HCT116 (cell line): ENCODE data around the gene TPM4. TPM values are rescaled to one million over a fixed set of nuclear protein-coding genes. Genes with fewer than 3 reads are reported as not detected.
A peak's percentile ranks its signal among the peaks of the same experiment; 100 is the strongest.

ENCODE experiments used
- ATAC-seq: fragments of 200-7000 bp; cut with Tn5 transposase; 2 replicates; pipeline ENCODE4 v1.9.1; 2020; ENCODE audit warnings: mild to moderate bottlenecking, moderate library complexity
- BruUV-seq: library from RNA; stranded (reverse); fragments of 400-500 nt; replicated peaks from 2 replicates; lab custom pipeline; 2021; lab: Mats Ljungman, UMichigan
- CTCF ChIA-PET: fragments of 300-600 bp; sonication (Branson Sonifier 250); formaldehyde crosslinking; loops from one replicate; lab custom pipeline; 2021; ENCODE audit warnings: antibody characterized with exemption; lab: Charles Lee
- POLR2A ChIA-PET: fragments of 300-600, 350-600 bp; sonication (Branson Sonifier 250); formaldehyde crosslinking; loops from one replicate; lab custom pipeline; 2021; ENCODE audit warnings: antibody characterized with exemption; lab: Charles Lee
- RAD21 ChIA-PET, 2 experiments: fragments of 300-600 bp; sonication (Branson Sonifier 250); formaldehyde crosslinking; loops; one replicate each; lab custom pipeline; 2023; ENCODE audit warnings: low total read pairs in 2 of 2; ENCODE audit not compliant: uncharacterized antibody in 2 of 2, unreplicated experiment in 2 of 2, low non-redundant PET in 1 of 2; lab: Charles Lee
- DNase-seq: peaks from one replicate; pipeline ENCODE4 v3.0.0-alpha.2; 2010; ENCODE audit warnings: low read depth, low spot score
- H2AFZ ChIP-seq: fragments of 200-600 bp; shearing (Covaris generic), sonication (generic); 2 replicates; pipeline ENCODE4 v1.6.1; 2017; ENCODE audit warnings: low read depth, mixed run types, mixed read lengths, antibody characterized with exemption, low read length; ENCODE audit not compliant: poor library complexity, severe bottlenecking
- H3K27ac ChIP-seq: 2 replicates; pipeline ENCODE4 v1.5.1; 2012; ENCODE audit warnings: low read depth, low read length
- H3K27me3 ChIP-seq: fragments of 200-600 bp; sonication (generic); 2 replicates; pipeline ENCODE4 v1.6.1; 2016; ENCODE audit warnings: mixed run types, low read length, mixed read lengths; ENCODE audit not compliant: insufficient read depth
- H3K36me3 ChIP-seq, 2 experiments: fragments of 200-500 bp in 1 of 2; fragments of 200-600 bp in 1 of 2; sonication (Bioruptor generic) in 1 of 2; sonication (generic) in 1 of 2; 2 replicates each; pipeline versions ENCODE4 v1.5.1 to v1.6.1; 2014 to 2016; ENCODE audit warnings: low read length in 2 of 2, inconsistent platforms in 1 of 2, mixed read lengths in 1 of 2, mixed run types in 1 of 2; ENCODE audit not compliant: insufficient read depth in 2 of 2, control insufficient read depth in 1 of 2
- H3K4me1 ChIP-seq, 2 experiments: fragments of 200-600 bp in 1 of 2; sonication (generic) in 1 of 2; 2 replicates each; pipeline versions ENCODE4 v1.5.1 to v1.6.1; 2012 to 2017; ENCODE audit warnings: low read length in 2 of 2, inconsistent platforms in 1 of 2, mild to moderate bottlenecking in 1 of 2, mixed read lengths in 1 of 2, mixed run types in 1 of 2, moderate library complexity in 1 of 2; ENCODE audit not compliant: insufficient read depth in 2 of 2, control insufficient read depth in 1 of 2
- H3K4me2 ChIP-seq: fragments of 200-600 bp; sonication (generic); 2 replicates; pipeline ENCODE4 v1.6.1; 2017; ENCODE audit warnings: mixed run types, low read length, mixed read lengths
- H3K4me3 ChIP-seq, 2 experiments: fragments of 200-600 bp in 1 of 2; sonication (generic) in 1 of 2; replicated peaks in 1 of 2; 2 replicates each; pipeline ENCODE4 v1.5.1; 2011 to 2016; ENCODE audit warnings: low read length in 2 of 2, control low read depth in 1 of 2, low read depth in 1 of 2, mild to moderate bottlenecking in 1 of 2, mixed read lengths in 1 of 2, mixed run types in 1 of 2
- H3K79me2 ChIP-seq: fragments of 200-600 bp; sonication (generic); 2 replicates; pipeline ENCODE4 v1.6.1; 2017; ENCODE audit warnings: mild to moderate bottlenecking, mixed run types, low read length, moderate library complexity, mixed read lengths; ENCODE audit not compliant: insufficient read depth
- H3K9ac ChIP-seq: fragments of 200-600 bp; sonication (generic); 2 replicates; pipeline ENCODE4 v1.6.1; 2016; ENCODE audit warnings: low read length, mixed read lengths
- H3K9me2 ChIP-seq: fragments of 200-600 bp; sonication (generic), shearing (Covaris generic); 2 replicates; pipeline ENCODE4 v1.6.1; 2017; ENCODE audit warnings: mixed run types, mild to moderate bottlenecking, moderate library complexity; ENCODE audit not compliant: insufficient read depth
- H3K9me3 ChIP-seq, 2 experiments: fragments of 200-500 bp in 1 of 2; fragments of 200-600 bp in 1 of 2; sonication (Bioruptor generic) in 1 of 2; sonication (generic) in 1 of 2; 2 replicates each; pipeline ENCODE4 v1.6.1; 2014 to 2017; ENCODE audit warnings: low read length in 2 of 2, mixed read lengths in 2 of 2, inconsistent platforms in 1 of 2, low read depth in 1 of 2, mild to moderate bottlenecking in 1 of 2, mixed run types in 1 of 2, moderate library complexity in 1 of 2; ENCODE audit not compliant: control insufficient read depth in 1 of 2, insufficient read depth in 1 of 2
- H4K20me1 ChIP-seq: fragments of 200-600 bp; sonication (generic), shearing (Covaris generic); 2 replicates; pipeline ENCODE4 v1.6.1; 2017; ENCODE audit warnings: mixed run types, mild to moderate bottlenecking, moderate library complexity; ENCODE audit not compliant: insufficient read depth
- EGR1 ChIP-seq: IDR thresholded peaks from 2 replicates; pipeline ENCODE4 v1.6.1; 2012; ENCODE audit warnings: low read depth
- ELF1 ChIP-seq: IDR thresholded peaks from 2 replicates; pipeline ENCODE4 v1.6.1; 2012; ENCODE audit warnings: low read depth, borderline replicate concordance
- EZH2phosphoT487 ChIP-seq: fragments of 200-600 bp; IDR thresholded peaks from 2 replicates; pipeline ENCODE4 v1.6.1; 2018; ENCODE audit warnings: antibody characterized with exemption, borderline replicate concordance
- FOSL1 ChIP-seq: IDR thresholded peaks from 2 replicates; pipeline ENCODE4 v1.6.1; 2012; ENCODE audit warnings: low read depth
- JUND ChIP-seq: IDR thresholded peaks from 2 replicates; pipeline ENCODE4 v1.6.1; 2012
- POLR2A ChIP-seq: IDR thresholded peaks from 2 replicates; pipeline ENCODE4 v1.7.0; 2011; ENCODE audit warnings: borderline replicate concordance; ENCODE audit not compliant: insufficient read depth, insufficient read length; ENCODE audit errors: extremely low read depth
- POLR2AphosphoS5 ChIP-seq: IDR thresholded peaks from 2 replicates; pipeline ENCODE4 v1.6.1; 2011; ENCODE audit warnings: mild to moderate bottlenecking, low read depth, low read length, moderate library complexity
- RAD21 ChIP-seq: IDR thresholded peaks from 2 replicates; pipeline ENCODE4 v1.6.1; 2012; ENCODE audit warnings: low read depth, mild to moderate bottlenecking
- SIN3A ChIP-seq: IDR thresholded peaks from 2 replicates; pipeline ENCODE4 v1.6.1; 2012; ENCODE audit warnings: low read depth
- SP1 ChIP-seq: IDR thresholded peaks from 2 replicates; pipeline ENCODE4 v1.6.1; 2012; ENCODE audit warnings: low read depth
- YY1 ChIP-seq: IDR thresholded peaks from 2 replicates; pipeline ENCODE4 v1.6.1; 2011; ENCODE audit warnings: low read length, low read depth, moderate library complexity, mild to moderate bottlenecking; ENCODE audit not compliant: insufficient replicate concordance; ENCODE audit errors: extremely low read depth
- ZFX ChIP-seq: fragments of 450-650 bp; IDR thresholded peaks from 2 replicates; pipeline ENCODE4 v1.6.1; 2017
- ZNF274 ChIP-seq: fragments of 200-500 bp; sonication (Bioruptor generic); IDR thresholded peaks from 2 replicates; pipeline ENCODE4 v1.6.1; 2014; ENCODE audit warnings: mild to moderate bottlenecking, low read depth, low read length, inconsistent platforms
- intact Hi-C: fragments of 100-400 bp; cut with micrococcal nuclease; formaldehyde crosslinking; loops from 2 replicates; pipeline ENCODE4 v1.10.0; 2022
- total RNA-seq: library from RNA; stranded (reverse); gene quantifications from one replicate; pipeline ENCODE4 v1.2.1, GENCODE V29; 2021; ENCODE audit not compliant: unreplicated experiment
- TF ChIP-seq, protein P1 (sequence below): IDR thresholded peaks from 2 replicates; pipeline ENCODE4 v1.6.1; 2012

TPM4 gene
- total RNA-seq, 1 experiment from 2014 or later: 275 TPM

DNA sequence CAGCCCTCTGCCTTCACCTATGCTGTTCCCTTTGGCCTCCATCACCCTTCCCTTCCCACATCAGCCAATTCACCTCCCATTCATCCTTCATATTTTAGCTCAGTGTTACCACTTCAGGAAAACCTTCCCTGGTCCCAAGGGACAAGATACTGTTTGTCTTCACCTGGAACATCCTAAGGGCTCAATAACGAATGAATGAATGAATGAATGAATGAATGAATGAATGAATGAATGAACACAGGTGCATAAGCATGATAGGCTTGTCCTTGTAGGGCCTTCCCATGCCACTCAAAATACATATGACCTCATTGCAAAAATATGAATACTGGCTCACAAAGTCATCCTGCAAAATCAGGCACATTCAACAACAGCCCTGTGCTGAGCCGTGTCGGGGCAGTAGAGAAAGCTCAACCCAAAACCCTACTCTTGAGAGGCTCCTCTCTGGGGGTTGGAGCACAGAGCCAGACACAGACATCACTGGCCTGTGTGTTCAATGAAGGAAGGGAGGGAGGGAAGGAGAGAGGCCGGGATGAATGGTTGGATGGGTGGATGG, 33.7 kb upstream of the TPM4 start:
- no peaks in the 10 kb centered on the region for H3K36me3 ChIP-seq
- no peak overlapping the region for H3K4me2 ChIP-seq
- no peak for TF ChIP-seq FOSL1
- TF ChIP-seq EGR1: no peak
- TF ChIP-seq ELF1: no peak
- no peak for TF ChIP-seq POLR2AphosphoS5
- no peak for ATAC-seq
- no peak overlapping the region for H3K9ac ChIP-seq
- H3K4me3 ChIP-seq: no peak overlapping the region
- H3K9me2 ChIP-seq: no peaks in the 10 kb centered on the region
- H3K27ac ChIP-seq: no peak overlapping the region
- no peaks in the 10 kb centered on the region for H3K79me2 ChIP-seq
- DNase-seq: no peak
- H3K9me3 ChIP-seq: no peaks in the 10 kb centered on the region
- H3K27me3 ChIP-seq: no peaks in the 10 kb centered on the region
- BruUV-seq: no TSS peak
- peak overlapping the region; percentile 69 for H2AFZ ChIP-seq
- H4K20me1 ChIP-seq: no peaks in the 10 kb centered on the region
- ChIA-PET RAD21 (interaction anchor here in 1 of 2 experiments (1.5 kb wide), 1 partner anchor 140 kb away, joined by 7 read pairs; no protein-coding TSS in a partner anchor), CTCF (interaction anchor here (1.0 to 2.5 kb wide), 5 partner anchors 9 to 233 kb away, joined by 3 to 24 read pairs (median 5); partner anchors contain the start of gene FAM32A), POLR2A (no interaction called here)
- peaks cover 0 to 13% of the 10 kb centered on the region in 2 experiments; a peak in 2 of 4 replicates for H3K4me1 ChIP-seq
- intact Hi-C loops: loop anchor here (5.0 kb wide), 2 partner anchors 205 to 345 kb away; no protein-coding TSS in a partner anchor

DNA sequence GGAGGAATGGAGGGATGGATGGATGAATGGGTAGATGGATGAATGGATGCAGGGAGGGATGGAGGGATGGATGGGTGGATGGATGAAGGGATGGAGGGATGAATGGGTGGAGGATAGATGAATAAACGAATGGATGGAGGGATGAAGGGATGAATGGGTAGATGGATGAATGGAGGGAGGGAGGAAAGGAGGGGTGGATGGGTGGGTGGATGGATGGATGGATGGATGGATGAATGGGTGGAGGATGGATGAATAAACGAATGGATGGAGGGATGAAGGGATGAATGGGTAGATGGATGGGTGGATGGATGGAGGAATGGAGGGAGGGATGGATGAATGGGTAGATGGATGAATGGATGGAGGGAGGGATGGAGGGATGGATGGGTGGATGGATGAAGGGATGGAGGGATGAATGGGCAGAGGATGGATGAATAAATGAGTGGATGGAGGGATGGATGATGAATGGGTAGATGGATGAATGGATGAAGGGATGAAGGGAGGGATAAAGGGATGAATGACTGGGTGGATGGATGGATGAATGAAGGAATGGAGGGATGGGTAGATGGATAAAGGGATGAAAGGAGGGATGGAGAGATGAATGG, 33.0 kb upstream of the TPM4 start:
- Histone ChIP-seq H3K9ac (no peak overlapping the region), H2AFZ (no peak overlapping the region), H3K27ac (no peak overlapping the region), H3K36me3 (no peaks in the 10 kb centered on the region), H3K9me3 (no peaks in the 10 kb centered on the region), H3K4me1 (peaks cover 0 to 13% of the 10 kb centered on the region in 2 experiments; a peak in 2 of 4 replicates), H3K4me3 (no peak overlapping the region), H4K20me1 (no peaks in the 10 kb centered on the region), H3K4me2 (no peak overlapping the region), H3K27me3 (no peaks in the 10 kb centered on the region), H3K79me2 (no peaks in the 10 kb centered on the region), H3K9me2 (no peaks in the 10 kb centered on the region)
- ChIA-PET CTCF (no interaction called here), RAD21 (no interaction called here), POLR2A (no interaction called here)
- TF ChIP-seq POLR2A (no peak), ZFX (no peak), JUND (no peak), POLR2AphosphoS5 (no peak), SP1 (no peak), ZNF274 (no peak), SIN3A (no peak), YY1 (no peak), FOSL1 (no peak), EZH2phosphoT487 (no peak), RAD21 (no peak)
- TF ChIP-seq, protein P1, sequence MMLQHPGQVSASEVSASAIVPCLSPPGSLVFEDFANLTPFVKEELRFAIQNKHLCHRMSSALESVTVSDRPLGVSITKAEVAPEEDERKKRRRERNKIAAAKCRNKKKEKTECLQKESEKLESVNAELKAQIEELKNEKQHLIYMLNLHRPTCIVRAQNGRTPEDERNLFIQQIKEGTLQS: no peak
- BruUV-seq: no TSS peak
- no peak for ATAC-seq
- intact Hi-C loops: loop anchor here (5.0 kb wide), 2 partner anchors 204 to 344 kb away; no protein-coding TSS in a partner anchor
- DNase-seq: no peak
